HG03025 (cell line): ENCODE results near the gene NECAB3.
"Not testable (repeated sequence)": the region's sequence is repeated elsewhere in the genome, so short reads cannot be mapped to it uniquely, and the experiment has no call there.

Experiments used
- ATAC-seq: cut with Tn5 transposase; IDR thresholded peaks from one replicate; pipeline ENCODE4 v1.9.1; 2021; ENCODE audit warnings: mild to moderate bottlenecking, moderate library complexity; ENCODE audit not compliant: unreplicated experiment, low FRiP score

NECAB3 gene

GRCh38 chr20:33698966-33699365 lies 24.7 kb upstream of the NECAB3 start:
- not testable (repeated sequence) for ATAC-seq

GRCh38 chr20:33697129-33697528 lies 22.9 kb upstream of the NECAB3 start:
- ATAC-seq = no peak

GRCh38 chr20:33696448-33696847 lies 22.2 kb upstream of the NECAB3 start:
- no peak for ATAC-seq

GRCh38 chr20:33694639-33695012 lies 20.4 kb upstream of the NECAB3 start:
- ATAC-seq = no peak

- ATAC-seq = no peak
Observed at GRCh38 chr20:33693741-33694638, 19.8 kb upstream of the NECAB3 start.

GRCh38 chr20:33693289-33693688 lies 19.1 kb upstream of the NECAB3 start:
- ATAC-seq = no peak

- ATAC-seq = no peak
Observed at GRCh38 chr20:33689973-33690372, 15.7 kb upstream of the NECAB3 start.

GRCh38 chr20:33689493-33689892 lies 15.3 kb upstream of the NECAB3 start:
- ATAC-seq = no peak

- ATAC-seq = no peak
Observed at GRCh38 chr20:33688938-33689424, 14.8 kb upstream of the NECAB3 start.

GRCh38 chr20:33687993-33688937 lies 14.0 kb upstream of the NECAB3 start:
- ATAC-seq = no peak

- no peak for ATAC-seq
Observed at GRCh38 chr20:33687370-33687915, 13.2 kb upstream of the NECAB3 start.

- no peak for ATAC-seq
Observed at GRCh38 chr20:33686984-33687366, 12.7 kb upstream of the NECAB3 start.

GRCh38 chr20:33686100-33686983 lies 12.1 kb upstream of the NECAB3 start, which contains the start of gene E2F1:
Gene E2F1 (minus strand): TSS chr20:33686385. CDS start chr20:33686264, 121 bp downstream.
- ATAC-seq = peak; percentile 76

- ATAC-seq = peak; percentile 38
Observed at GRCh38 chr20:33685328-33686099, 11.3 kb upstream of the NECAB3 start.

GRCh38 chr20:33684533-33685327 lies 10.5 kb upstream of the NECAB3 start:
- no peak for ATAC-seq

GRCh38 chr20:33681728-33682353 lies 7.6 kb upstream of the NECAB3 start:
- ATAC-seq = no peak

- ATAC-seq = no peak
Observed at GRCh38 chr20:33681288-33681687, 7.1 kb upstream of the NECAB3 start.

- ATAC-seq = no peak
Observed at GRCh38 chr20:33680686-33681085, 6.5 kb upstream of the NECAB3 start.
